ENCODE measurements around the gene COL4A6.
"Not testable (repeated sequence)": the region's sequence is repeated elsewhere in the genome, so short reads cannot be mapped to it uniquely, and the experiment has no call there.

COL4A6 gene

GRCh38 chrX:108399418-108400165 lies 38.6 kb downstream of the COL4A6 start:
- no peak for DNase-seq

DNA sequence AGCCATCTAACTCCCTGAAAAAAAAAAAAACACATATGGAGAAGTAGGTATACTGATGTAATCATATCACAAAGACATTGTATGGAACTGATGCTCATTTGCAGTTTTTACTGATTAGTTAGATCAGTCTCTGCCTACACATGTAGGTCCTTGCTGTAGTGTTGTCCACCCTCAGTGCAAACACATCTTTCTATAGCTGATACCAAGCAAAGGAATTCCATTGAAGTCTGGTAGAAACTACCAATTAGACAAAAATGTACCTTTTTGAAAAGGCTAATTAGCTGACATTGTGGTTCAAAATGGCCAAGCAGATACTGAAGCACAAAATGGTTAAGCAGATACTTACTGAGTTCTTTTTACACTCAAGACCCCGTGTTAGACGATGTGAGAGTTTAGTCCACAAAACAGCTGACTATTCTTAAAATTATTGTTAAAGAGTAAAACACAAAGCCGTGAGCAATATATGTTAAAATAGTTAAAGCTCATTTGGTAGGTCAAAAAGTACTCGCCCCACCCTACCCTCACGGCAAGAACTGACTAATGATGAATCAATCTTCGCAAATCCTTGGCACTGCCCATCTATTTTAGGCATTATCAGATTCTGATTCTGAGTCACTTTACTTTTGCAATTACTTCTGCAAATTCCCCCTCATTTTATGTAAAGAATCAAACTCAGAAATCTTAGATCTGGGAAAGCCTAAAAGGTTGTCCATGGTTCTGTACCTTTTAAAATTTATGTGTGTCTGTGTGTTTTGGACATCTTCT lies 40.4 kb downstream of the COL4A6 start:
- no peak for DNase-seq

DNA sequence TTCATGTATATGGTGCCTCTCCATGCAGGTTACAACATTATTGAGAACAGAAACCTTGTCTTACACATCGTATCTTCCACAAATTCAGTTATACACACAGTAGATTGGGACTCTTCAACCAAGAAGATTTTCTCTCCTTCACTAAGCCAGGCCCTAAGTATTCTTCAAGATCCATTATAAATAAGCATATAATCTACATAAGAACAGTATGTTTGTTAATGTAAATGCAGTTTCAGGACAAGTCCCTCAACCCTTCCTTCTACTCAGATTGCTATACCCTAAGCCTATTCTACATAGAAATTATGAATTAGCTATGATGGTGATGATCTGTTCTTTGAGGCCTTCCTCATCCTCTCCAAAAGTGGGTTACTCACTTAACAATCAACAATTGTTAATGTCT lies 41.2 kb downstream of the COL4A6 start:
- no peak for DNase-seq

- no peak for DNase-seq
Measured at GRCh38 chrX:108396188-108396891, 41.9 kb downstream of the COL4A6 start.

DNA sequence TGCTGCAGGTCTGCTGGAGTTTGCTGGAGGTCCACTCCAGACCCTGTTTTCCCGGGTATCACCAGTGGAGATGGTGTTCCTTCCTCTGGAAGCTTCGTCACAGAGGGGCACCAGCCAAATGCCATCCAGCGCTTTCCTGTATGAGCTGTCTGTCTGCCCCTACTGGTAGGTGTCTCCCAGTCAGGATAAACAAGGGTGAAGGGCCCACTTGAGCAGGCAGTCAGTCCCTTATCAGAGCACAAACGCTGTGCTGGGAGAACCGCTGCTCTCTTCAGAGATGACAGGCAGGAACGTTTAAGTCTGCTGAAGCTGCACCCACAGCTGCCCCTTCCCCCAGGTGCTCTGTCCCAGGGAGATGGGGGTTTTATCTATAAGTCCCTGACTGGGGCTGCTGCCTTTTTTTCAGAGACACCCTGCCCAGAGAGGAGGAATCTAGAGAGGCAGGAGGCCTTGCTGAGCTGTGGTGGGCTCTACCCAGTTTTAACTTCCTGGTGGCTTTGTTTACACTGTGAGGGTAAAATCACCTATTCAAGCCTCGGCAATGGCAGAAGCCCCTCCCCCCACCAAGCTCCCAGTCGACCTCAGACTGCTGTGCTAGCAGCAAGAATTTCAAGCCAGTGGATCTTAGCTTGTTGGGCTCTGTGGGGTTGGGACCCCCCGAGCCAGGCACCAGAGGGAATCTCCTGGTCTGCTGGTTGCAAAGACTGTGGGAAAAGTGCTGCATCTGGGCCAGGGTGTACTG lies 47.1 kb downstream of the COL4A6 start:
- not testable (repeated sequence) for DNase-seq

GRCh38 chrX:108384783-108385182 lies 53.4 kb downstream of the COL4A6 start:
- DNase-seq = no peak

DNA sequence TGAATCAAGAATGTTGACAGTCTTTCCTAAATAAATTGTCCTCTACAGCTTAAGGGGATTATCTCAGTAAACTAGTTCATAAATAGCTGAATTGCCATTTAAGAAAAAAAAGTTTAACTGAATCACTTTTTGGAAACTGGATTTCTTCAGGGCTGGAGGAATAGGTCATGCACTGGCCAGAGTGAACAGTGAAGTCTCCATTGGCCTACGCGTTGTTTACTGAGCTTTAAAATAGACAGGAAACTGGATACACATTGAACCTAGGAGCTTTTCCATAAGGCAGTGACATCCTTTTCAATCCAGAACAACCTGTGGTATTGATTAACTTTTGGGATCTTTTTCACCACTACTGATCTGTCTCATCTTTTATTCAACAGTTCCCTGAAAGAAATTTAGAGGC lies 58.0 kb downstream of the COL4A6 start:
- no peak for DNase-seq

DNA sequence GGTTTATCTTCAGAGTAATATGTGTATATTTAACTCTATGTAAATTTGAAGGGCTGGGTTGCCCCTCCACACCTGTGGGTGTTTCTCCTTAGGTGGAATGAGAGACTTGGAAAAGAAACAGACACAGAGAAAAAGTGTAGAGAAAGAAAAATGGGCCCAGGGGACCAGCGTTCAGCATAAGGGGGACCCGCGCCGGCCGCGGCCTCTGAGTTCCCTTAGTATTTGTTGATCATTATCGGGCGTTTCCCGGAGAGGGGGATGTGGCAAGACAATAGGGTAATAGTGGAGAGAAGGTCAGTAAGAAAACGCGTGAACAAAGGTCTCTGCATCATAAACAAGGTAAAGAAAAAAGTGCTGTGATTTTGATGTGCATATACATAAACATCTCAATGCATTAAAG lies 61.4 kb downstream of the COL4A6 start:
- DNase-seq = not testable (repeated sequence)

DNA sequence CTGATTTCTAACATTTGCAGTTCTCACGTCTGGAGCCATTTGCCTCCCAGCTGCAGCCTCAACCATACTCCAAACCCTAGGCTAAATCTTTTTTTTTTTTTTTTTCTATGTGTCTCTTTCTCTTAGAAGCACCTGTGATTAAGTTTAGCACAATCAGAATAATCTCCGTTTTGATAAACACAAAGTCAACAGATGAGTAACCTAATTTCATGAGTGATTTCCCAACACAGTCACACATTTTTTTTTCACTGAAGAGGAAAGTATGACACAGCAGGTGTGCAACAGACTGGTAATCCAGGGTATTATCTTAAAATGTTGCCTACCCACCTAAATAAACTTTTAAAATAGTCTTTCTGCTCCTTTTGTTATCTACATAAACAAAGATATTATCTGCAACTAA lies 62.6 kb downstream of the COL4A6 start:
- not testable (repeated sequence) for DNase-seq

GRCh38 chrX:108366644-108367406 lies 71.4 kb downstream of the COL4A6 start:
- DNase-seq = no peak

GRCh38 chrX:108362026-108362425 lies 76.2 kb downstream of the COL4A6 start:
- no peak for DNase-seq

DNA sequence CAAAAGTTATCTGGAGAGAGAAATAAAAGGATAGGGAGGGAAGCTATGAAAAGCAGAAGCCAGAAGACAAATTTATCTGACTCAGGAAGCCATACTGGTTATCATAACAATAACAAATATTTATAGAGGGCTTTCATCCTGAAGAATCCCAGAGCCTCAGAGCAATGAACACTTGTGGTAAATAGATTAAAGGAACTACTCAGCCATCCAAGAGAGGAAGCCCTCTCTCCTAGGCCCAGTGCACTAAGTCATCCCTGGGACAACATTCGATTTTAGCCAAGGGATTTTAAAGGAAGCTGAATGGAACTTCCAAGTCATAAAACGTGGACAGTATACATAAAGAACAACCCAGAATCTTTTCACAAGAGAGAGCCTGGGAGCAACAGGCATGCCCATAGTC lies 76.9 kb downstream of the COL4A6 start:
- no peak for DNase-seq

DNA sequence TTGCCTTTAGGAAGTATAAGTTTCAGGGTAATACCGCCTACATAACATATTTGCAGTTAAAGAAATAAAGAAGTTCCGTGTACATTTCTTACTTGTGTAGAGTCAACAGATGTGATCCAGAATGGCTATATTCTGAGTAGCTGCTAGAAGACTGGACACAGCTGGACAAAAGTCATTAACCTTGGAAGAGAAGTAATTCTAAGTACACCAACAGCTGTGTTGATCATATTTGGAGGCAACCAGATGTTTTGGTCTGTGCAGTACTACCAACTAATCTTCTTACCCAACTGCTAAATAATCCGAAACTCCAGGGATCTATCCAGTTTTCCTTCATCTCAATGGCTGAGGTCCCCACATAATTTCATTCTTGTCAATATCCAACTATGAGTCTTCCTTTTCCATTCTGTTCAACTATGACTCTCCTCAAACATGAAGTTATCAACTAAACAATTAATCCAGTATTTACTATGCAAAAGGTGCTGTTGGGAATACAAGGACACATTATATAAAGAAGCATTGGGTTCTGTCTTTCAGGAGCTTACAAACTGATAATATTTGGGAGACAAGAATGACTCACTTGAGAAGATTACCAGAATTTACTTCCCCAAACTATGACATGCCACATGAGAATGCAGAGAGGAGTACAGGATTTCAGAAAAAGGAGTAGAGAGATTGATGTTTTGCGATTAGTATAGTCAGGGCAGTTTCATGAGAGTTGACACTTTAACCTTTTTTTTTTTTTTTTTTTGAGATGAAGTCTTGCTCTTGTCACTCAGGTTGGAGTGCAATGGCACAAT lies 78.2 kb downstream of the COL4A6 start:
- DNase-seq = no peak

DNA sequence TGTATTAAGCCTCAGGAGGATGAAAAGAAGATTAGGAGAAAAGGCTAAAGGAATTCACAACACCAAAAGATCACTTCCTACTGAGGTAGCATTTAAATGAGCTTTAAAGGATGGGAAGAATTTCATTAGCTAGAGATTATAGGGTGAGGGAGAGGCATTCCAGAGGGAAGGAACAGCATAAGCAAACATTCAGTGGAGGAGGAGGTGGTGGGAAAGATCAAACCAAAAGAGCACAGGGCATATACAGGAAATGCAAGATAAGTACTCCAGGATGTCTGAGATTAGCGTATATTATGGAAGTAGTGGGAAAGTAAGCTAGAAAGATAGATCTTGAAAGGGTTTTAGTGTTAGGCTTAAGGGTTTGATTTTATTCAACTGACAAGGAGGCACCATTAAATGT lies 84.8 kb downstream of the COL4A6 start:
- DNase-seq = no peak

- no peak for DNase-seq
Measured at GRCh38 chrX:108349210-108349609, 89.0 kb downstream of the COL4A6 start.

- DNase-seq = no peak
Measured at GRCh38 chrX:108348525-108348924, 89.7 kb downstream of the COL4A6 start.

DNA sequence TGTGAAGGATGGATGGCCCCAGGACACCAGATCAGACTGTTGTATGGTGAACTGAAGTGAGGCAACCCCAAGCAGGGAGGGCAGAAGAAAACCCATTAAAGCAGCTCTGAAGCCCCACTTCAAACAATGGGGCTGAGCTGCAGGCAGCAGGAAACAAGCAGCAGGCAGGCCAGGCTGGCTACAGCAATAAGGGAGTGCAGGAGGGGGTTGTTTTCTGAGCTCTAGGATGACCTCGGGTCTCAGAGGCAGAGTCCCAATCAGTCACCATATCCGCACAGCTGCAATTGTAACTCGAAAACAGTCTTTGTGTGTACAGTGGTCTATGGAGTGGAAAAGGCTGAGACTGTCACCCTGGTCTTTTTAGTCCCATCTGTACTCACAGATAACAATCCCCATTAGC lies 90.4 kb downstream of the COL4A6 start:
- DNase-seq = no peak

DNA sequence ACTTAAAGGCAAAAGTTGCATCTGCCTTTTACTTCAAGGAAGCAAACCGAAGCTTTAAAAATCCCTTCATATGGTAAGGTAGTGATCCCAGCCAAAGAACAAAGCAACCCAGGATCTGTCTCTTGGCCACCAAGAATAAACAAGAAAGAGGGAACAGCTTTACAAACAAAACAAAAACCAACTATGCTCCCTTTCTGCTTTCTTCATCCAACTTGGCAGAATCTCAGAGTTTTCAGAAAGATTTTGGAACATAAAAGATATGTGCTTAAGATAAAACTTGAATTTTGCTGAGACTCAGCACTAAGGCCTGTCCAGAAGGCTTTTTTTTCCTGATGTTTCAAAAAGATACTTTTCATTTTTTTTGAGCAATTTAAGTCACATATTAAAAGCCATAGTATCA lies 94.0 kb downstream of the COL4A6 start:
- DNase-seq = no peak

DNA sequence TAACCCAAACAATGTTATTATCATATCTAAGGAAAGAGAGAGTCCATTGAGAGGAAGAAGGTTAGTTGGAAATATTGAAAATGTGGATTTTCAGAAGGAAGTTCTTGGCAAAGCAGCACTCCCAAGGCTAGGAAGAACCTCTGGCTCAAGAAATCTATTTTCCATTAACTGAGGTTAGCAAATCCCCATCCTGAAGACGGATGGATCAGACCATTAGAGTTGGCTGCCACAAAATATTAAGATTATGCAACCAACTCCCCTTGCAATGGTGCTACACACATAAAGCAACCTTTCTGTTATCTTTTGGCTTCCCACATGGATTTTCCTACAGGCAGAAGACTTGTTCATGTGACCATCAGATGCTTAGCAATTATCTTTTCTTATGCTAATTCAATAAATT lies 96.3 kb downstream of the COL4A6 start:
- DNase-seq = no peak

GRCh38 chrX:108332281-108332680 lies 105.9 kb downstream of the COL4A6 start:
- no peak for DNase-seq

- DNase-seq = no peak
Measured at GRCh38 chrX:108331126-108331909, 106.9 kb downstream of the COL4A6 start.
